Transverse colon (tissue), 4 donors: ENCODE data around the gene DNAH5. TPM values are rescaled to one million over a fixed set of nuclear protein-coding genes. Genes with fewer than 3 reads are reported as not detected.
"Not testable (repeated sequence)": the region's sequence is repeated elsewhere in the genome, so short reads cannot be mapped to it uniquely, and the experiment has no call there.

ENCODE experiments used
- DNase-seq: peaks from one replicate; pipeline ENCODE4 v3.0.0-alpha.2; 2019
- H3K27ac ChIP-seq, 4 donors: fragments of 200-600 bp; sonication (generic); 2 replicates each; pipeline ENCODE4 v1.5.1; 2016 to 2018; ENCODE audit warnings: inconsistent platforms in 4 of 4
- H3K27me3 ChIP-seq: fragments of 200-600 bp; sonication (generic); 2 replicates; pipeline ENCODE4 v1.5.1; 2017; ENCODE audit warnings: inconsistent platforms
- H3K36me3 ChIP-seq, 4 donors: fragments of 200-600 bp; sonication (generic); 2 replicates each; pipeline ENCODE4 v1.5.1; 2017 to 2019; ENCODE audit warnings: inconsistent platforms in 4 of 4
- H3K4me1 ChIP-seq, 4 donors: fragments of 200-600 bp; sonication (generic); 2 replicates each; pipeline ENCODE4 v1.5.1; 2017 to 2020; ENCODE audit warnings: inconsistent platforms in 4 of 4
- H3K4me3 ChIP-seq, 4 donors: fragments of 200-600 bp; sonication (generic); 1 replicate in 1 of 4; 2 replicates in 3 of 4; pipeline versions ENCODE4 v1.5.1 to v1.6.1; 2017 to 2019; ENCODE audit warnings: inconsistent platforms in 4 of 4
- H3K9me3 ChIP-seq, 2 donors: fragments of 200-600 bp; sonication (generic); 2 replicates each; pipeline ENCODE4 v1.5.1; 2017 to 2019; ENCODE audit warnings: inconsistent platforms in 2 of 2
- CTCF ChIP-seq, 5 experiments: fragments of 200-600 bp in 3 of 5; fragments of 450-650 bp in 2 of 5; sonication (generic) in 3 of 5; IDR thresholded peaks; 1 replicate in 2 of 5; 2 replicates in 3 of 5; pipeline ENCODE4 v1.5.1; 2016 to 2017; ENCODE audit warnings: antibody characterized with exemption in 5 of 5, inconsistent platforms in 3 of 5, mild to moderate bottlenecking in 2 of 5, moderate library complexity in 1 of 5
- EP300 ChIP-seq: sonication (generic); formaldehyde crosslinking; IDR thresholded peaks from one replicate; pipeline ENCODE4 v1.6.1; 2017; ENCODE audit warnings: antibody characterized with exemption, low read depth
- POLR2A ChIP-seq: fragments of 450-650 bp; IDR thresholded peaks from one replicate; pipeline ENCODE4 v1.6.1; 2016; ENCODE audit warnings: antibody characterized with exemption, mild to moderate bottlenecking, moderate library complexity
- POLR2AphosphoS5 ChIP-seq, 3 donors: sonication (generic); formaldehyde crosslinking; IDR thresholded peaks; one replicate each; pipeline ENCODE4 v1.6.1; 2016; ENCODE audit warnings: antibody characterized with exemption in 3 of 3
- WGBS, 2 donors: methylation state at CpG; one replicate each; pipeline ENCODE4 v1.1.5; 2018; ENCODE audit warnings: low coverage in 1 of 2; 5-methylcytosine and 5-hydroxymethylcytosine counted together
- in situ Hi-C, 4 donors: fragments of 200-750 bp; cut with MboI; loops; one replicate each; pipeline versions ENCODE4 v1.15.0 to v1.15.1; 2017; ENCODE audit warnings: low sequenced_read_pairs in 3 of 4, low pct_ligation_motif_present in 1 of 4, low pct_unique_long_range_greater_than_20kb in 1 of 4
- intact Hi-C: fragments of 100-400 bp; cut with DNase I; formaldehyde crosslinking; loops from one replicate; pipeline ENCODE4 v1.15.1; 2023; ENCODE audit warnings: low total_unique reads
- total RNA-seq, 4 donors: library from RNA; depleted of rRNA; stranded (reverse); fragments of >200 nt; gene quantifications; one replicate each; pipeline ENCODE4 v1.1.0, GENCODE V29; 2016

Gene DNAH5
- total RNA-seq, 4 donors from 2014 or later, result 0.20 to 1.5 (median 0.53) TPM

- H3K27me3 ChIP-seq, result no peaks in the 10 kb centered on the region
- TF ChIP-seq EP300 (no peak), POLR2AphosphoS5 (IDR thresholded peaks at IDR 0.05) (no peak), CTCF (IDR thresholded peaks at IDR 0.05) (no peak), POLR2A (no peak)
- H3K9me3 ChIP-seq, result no peaks in the 10 kb centered on the region
- intact Hi-C loops (no loop called here), in situ Hi-C loops (no loop called here)
- DNase-seq, result no peak
- H3K27ac ChIP-seq, result no peak overlapping the region
- no peaks in the 10 kb centered on the region for H3K4me1 ChIP-seq
- H3K4me3 ChIP-seq, result no peak overlapping the region
- H3K36me3 ChIP-seq, result no peaks in the 10 kb centered on the region
- WGBS, 2 donors, result 69 to 73% methylated on average over 22 to 30 of the region's 30 CpGs
Observed at GRCh38 chr5:13809921-13810320, 134.6 kb downstream of the DNAH5 start.

- no peak overlapping the region for H3K4me3 ChIP-seq
- no peak for TF ChIP-seq EP300
- TF ChIP-seq POLR2AphosphoS5 (IDR thresholded peaks at IDR 0.05), result no peak
- no peak for TF ChIP-seq CTCF (IDR thresholded peaks at IDR 0.05)
- TF ChIP-seq POLR2A, result no peak
- H3K27ac ChIP-seq, result no peak overlapping the region
- H3K27me3 ChIP-seq, result no peaks in the 10 kb centered on the region
- H3K9me3 ChIP-seq, result no peaks in the 10 kb centered on the region
- no peak for DNase-seq
- no peaks in the 10 kb centered on the region for H3K4me1 ChIP-seq
- WGBS, 2 donors, result 77 to 86% methylated on average over 5 of the region's 5 CpGs
- intact Hi-C loops (no loop called here), in situ Hi-C loops (no loop called here)
- H3K36me3 ChIP-seq, result no peaks in the 10 kb centered on the region
Observed at GRCh38 chr5:13804336-13804735, 140.2 kb downstream of the DNAH5 start.

GRCh38 chr5:13798569-13798968, 145.9 kb downstream of the DNAH5 start:
- H3K9me3 ChIP-seq, H3K27ac ChIP-seq, H3K27me3 ChIP-seq, DNase-seq, H3K4me1 ChIP-seq, in situ Hi-C loops, intact Hi-C loops, H3K4me3 ChIP-seq, H3K36me3 ChIP-seq: not testable (repeated sequence)
- 88 to 92% methylated on average over 2 of the region's 2 CpGs for whole genome bisulfite sequencing, 2 donors

- no peak for DNase-seq
- 93% methylated on average over 6 of the region's 6 CpGs; no CpG with 5 or more reads in 1 of the 2 donors for WGBS, 2 donors
- TF ChIP-seq POLR2A, result no peak
- TF ChIP-seq EP300, result no peak
- no peak for TF ChIP-seq CTCF (IDR thresholded peaks at IDR 0.05)
- TF ChIP-seq POLR2AphosphoS5 (IDR thresholded peaks at IDR 0.05), result no peak
- Histone ChIP-seq H3K27ac (no peak overlapping the region), H3K27me3 (no peaks in the 10 kb centered on the region), H3K4me1 (no peaks in the 10 kb centered on the region), H3K36me3 (no peaks in the 10 kb centered on the region), H3K9me3 (no peaks in the 10 kb centered on the region), H3K4me3 (no peak overlapping the region)
- in situ Hi-C loops (no loop called here), intact Hi-C loops (no loop called here)
Observed at GRCh38 chr5:13785781-13786415, 158.6 kb downstream of the DNAH5 start.

GRCh38 chr5:13783726-13784125, 160.8 kb downstream of the DNAH5 start:
- H3K4me1 ChIP-seq, result no peaks in the 10 kb centered on the region
- in situ Hi-C loops (no loop called here), intact Hi-C loops (no loop called here)
- H3K27ac ChIP-seq, result no peak overlapping the region
- DNase-seq, result no peak
- TF ChIP-seq POLR2A (no peak), POLR2AphosphoS5 (IDR thresholded peaks at IDR 0.05) (no peak), EP300 (no peak), CTCF (IDR thresholded peaks at IDR 0.05) (no peak)
- no peaks in the 10 kb centered on the region for H3K9me3 ChIP-seq
- 57 to 71% methylated on average over 8 to 10 of the region's 10 CpGs for WGBS, 2 donors
- no peaks in the 10 kb centered on the region for H3K27me3 ChIP-seq
- no peaks in the 10 kb centered on the region for H3K36me3 ChIP-seq
- no peak overlapping the region for H3K4me3 ChIP-seq
